Measurements from ENCODE around the gene DAGLB.
"Not testable (repeated sequence)": the region's sequence is repeated elsewhere in the genome, so short reads cannot be mapped to it uniquely, and the experiment has no call there.

Gene DAGLB

GRCh38 chr7:6461946-6462550 lies 14.3 kb upstream of the DAGLB start:
- DNase-seq (ENCODE audit: low read depth in 2 of 2) = no peak

- DNase-seq (ENCODE audit: low read depth in 2 of 2) = no peak
These were observed 13.3 kb upstream of the DAGLB start for GRCh38 chr7:6460990-6461584.

- no peak for DNase-seq (ENCODE audit: low read depth in 2 of 2)
These were observed 12.5 kb upstream of the DAGLB start for GRCh38 chr7:6460303-6460702.

DNA sequence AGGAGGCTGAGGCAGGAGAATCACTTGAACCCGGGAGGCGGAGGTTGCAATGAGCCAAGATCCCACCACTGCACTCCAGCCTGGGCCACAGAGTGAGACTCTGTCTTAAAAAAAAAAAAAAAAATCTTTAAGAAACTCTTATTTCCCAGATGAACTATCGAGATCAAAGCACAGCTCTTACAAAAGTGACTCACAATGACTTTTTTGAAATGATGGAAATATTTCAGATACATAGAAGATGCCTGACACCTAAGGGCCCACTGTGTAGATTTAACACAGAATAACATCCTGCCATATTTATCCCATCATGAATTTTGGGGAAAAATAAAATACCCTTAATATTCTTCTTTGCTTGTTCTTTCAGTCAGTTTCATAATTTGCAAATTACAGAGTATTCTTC lies 10.9 kb upstream of the DAGLB start:
- DNase-seq (ENCODE audit: low read depth in 2 of 2) = not testable (repeated sequence)

DNA sequence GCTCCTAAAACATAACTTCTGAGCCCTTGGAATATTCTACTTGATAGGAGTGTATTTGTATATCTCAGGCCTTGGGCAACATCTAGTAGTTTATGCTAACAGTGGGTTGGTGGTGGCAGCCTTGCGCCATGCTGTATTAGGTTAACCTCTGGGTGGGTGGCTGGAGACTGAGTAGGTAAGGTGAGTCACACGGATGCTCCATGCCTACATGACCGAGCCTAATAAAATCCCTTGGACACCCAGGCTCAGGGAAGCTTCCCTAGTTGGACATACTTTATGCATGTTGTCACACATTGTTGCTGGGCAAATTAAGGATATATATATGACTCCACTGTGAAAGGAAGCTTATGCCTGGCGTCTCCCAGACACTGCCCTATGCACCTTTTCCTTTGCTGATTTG lies 6.0 kb upstream of the DAGLB start:
- DNase-seq (ENCODE audit: low read depth in 2 of 2) = no peak

DNA sequence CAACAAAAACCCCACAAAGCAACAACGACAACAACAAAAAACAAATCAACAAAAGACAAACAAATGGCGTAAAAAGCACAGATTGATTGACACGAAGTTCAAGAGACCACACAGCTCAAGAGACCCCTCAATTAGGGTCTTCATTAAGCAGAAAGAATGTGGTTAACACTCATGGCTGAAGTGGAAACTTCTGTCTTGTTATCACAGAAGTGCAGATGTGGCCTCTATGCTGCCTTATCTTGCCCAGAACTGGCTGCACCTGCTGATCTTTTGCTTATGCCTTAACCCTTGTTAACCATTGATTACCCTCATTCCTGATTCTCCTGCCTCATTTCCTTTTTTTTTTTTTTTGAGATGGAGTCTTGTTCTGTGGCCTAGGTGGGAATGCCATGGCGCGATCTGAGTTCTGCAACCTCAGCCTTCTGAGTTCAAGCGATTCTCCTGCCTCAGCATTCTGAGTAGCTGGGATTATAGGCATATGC lies 3.5 kb upstream of the DAGLB start:
- DNase-seq (ENCODE audit: low read depth in 2 of 2) = no peak

DNA sequence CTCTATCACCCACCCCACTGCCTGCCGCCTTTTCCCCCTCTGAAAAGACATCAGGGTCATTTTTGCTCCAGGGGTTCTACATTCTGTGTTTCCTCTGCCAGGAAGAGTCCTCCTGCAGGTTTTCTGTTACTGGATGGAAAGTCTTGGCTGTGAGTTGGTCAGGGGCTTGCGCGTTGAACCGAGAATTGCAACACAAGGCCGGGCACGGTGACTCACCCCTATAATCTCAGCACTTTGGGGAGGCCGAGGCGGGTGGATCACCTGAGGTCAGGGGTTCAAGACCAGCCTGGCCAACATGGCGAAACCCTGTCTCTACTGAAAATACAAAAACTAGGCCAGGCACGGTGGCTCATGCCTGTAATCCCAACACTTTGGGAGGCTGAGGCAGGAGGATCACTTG lies 2.8 kb upstream of the DAGLB start:
- DNase-seq (ENCODE audit: low read depth in 2 of 2) = not testable (repeated sequence)

GRCh38 chr7:6449884-6450283 lies 2.1 kb upstream of the DAGLB start:
- DNase-seq (ENCODE audit: low read depth in 2 of 2) = not testable (repeated sequence)

GRCh38 chr7:6448943-6449543 lies 1.3 kb upstream of the DAGLB start:
- DNase-seq (ENCODE audit: low read depth in 2 of 2) = no peak

DNA sequence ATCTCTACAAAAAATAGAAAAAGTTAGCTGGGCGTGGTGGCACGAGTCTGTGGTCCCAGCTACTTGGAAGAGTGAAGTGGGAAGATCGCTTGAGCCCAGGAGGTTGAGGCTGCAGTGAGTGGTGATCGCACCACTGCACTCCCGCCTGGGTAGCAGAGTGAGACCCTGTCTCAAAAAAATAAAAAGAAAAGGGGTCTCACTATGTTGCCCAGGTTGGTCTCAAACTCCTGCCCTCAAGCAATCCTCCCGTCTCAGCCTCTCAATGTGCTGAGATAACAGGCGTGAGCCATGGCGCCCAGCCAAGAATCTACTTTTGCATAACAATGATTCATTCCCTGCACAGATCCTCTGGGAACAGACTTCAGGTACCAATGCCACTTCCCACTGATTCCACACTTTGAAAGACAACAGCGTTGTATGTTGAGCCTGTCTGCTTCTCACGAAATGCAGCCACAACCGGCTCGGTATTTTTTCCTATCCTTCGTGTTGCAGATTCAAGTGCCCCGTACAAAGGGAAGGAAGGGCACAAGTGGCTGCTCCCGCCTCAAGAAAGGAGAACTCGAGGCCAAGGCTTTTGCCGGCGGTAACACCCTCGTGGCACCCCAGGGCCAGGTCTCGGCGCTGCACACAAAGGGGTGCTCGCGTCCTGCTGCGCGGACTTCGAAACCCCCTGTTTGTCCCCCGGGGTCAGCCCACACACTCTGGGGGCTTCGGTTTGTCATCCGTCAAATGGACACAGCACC lies 745 bp downstream of the DAGLB start:
- DNase-seq (ENCODE audit: low read depth in 2 of 2) = peak in 1 of 2 donors; percentile 9

GRCh38 chr7:6444516-6445269 lies 3.1 kb downstream of the DAGLB start:
- DNase-seq (ENCODE audit: low read depth in 2 of 2) = no peak

DNA sequence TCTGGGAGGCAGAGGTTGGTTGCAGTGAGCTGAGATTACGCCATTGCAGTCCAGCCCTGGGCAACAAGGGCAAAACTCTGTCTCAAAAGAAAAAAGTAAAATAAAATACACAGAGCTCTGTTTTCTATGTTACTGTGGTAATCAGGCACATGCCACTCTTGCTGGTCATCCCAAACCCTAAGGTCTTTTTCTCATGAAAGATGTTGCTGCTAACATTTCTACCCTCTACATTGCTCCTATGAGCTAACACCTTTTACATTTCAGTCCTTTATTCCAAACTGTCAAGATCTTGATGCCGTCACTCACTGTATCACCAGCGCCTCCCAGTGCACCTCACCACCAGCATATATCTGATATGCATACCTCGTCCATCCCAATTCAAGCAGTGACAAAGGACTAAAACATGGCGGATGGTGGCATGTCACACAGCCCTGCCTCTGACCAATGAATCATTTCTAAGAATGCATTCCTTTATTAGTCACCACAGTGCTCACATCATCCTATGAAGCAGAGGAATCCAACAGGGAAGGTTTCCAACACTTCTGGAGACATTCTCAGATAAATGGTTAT lies 4.3 kb downstream of the DAGLB start:
- DNase-seq (ENCODE audit: low read depth in 2 of 2) = no peak

DNA sequence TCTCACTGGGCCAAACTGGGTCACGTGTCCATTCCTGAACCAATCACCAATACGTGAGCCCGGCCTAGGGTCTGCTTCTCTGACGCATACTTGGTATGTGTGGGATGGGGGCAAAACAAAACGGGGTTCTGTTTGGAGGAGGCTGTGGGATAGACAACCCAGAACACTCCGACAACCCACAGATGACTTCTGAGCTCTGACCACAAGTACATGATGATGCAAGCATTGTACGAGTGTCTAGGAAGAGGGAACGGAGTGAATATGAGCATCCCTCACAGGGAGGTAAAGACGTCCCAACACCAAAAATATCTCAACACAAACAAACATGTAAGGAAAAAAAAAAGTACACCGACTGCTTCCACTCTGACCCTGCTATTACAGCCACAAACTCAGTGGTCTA lies 5.6 kb downstream of the DAGLB start:
- DNase-seq (ENCODE audit: low read depth in 2 of 2) = no peak

DNA sequence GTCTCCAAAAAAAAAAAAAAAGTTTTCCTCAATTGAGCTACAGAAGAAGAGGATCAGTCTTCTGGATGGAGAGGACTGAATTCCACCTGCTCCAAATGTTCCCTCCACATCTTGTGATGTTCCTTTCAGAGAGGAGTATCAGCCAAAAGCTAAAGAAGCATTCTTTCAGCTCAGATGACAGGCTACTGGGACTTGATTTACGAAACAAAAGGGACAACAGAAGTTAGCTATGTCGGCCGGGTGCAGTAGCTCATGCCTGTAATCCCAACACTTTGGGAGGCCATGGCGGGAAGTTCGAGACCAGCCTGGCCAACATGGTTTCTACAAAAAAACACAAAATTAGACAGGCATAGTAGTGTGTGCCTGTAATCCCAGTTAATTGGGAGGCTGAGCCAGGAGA lies 7.4 kb downstream of the DAGLB start:
- DNase-seq (ENCODE audit: low read depth in 2 of 2) = no peak

DNA sequence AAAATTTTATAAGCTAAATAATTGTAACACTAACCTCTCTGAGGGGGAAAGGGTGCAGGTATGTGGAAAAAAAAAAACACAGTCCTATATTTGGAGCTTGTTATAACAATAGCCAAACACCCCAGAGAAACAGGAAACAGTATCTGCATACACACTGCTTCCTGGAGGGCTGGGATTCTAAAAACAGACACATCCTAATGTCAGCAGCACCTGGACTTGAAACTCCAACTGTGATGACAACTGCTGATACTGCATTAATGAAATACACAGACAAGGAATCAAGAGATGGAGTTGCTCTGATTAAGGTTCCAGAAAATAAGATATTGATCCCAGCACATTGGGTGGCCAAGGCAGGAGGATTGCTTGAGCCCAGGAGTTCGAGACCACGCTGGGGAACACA lies 9.3 kb downstream of the DAGLB start:
- DNase-seq (ENCODE audit: low read depth in 2 of 2) = no peak

- no peak for DNase-seq (ENCODE audit: low read depth in 2 of 2)
These were observed 10.5 kb downstream of the DAGLB start for GRCh38 chr7:6437251-6437650.

DNA sequence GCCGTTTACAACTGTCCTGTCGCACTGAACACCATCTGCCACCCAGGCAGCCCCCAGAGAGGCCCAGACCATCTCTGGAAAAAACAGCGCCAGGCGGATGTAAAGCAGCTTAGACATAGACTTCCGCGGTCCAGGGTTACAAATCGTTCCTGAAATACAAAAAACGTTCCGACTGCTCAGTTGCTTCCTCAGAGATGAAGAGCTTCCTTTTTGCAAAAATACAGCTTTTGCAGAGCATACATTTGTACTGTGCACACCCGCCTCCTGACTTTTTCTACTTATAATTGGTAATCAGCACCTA lies 11.4 kb downstream of the DAGLB start:
- no peak for DNase-seq (ENCODE audit: low read depth in 2 of 2)

DNA sequence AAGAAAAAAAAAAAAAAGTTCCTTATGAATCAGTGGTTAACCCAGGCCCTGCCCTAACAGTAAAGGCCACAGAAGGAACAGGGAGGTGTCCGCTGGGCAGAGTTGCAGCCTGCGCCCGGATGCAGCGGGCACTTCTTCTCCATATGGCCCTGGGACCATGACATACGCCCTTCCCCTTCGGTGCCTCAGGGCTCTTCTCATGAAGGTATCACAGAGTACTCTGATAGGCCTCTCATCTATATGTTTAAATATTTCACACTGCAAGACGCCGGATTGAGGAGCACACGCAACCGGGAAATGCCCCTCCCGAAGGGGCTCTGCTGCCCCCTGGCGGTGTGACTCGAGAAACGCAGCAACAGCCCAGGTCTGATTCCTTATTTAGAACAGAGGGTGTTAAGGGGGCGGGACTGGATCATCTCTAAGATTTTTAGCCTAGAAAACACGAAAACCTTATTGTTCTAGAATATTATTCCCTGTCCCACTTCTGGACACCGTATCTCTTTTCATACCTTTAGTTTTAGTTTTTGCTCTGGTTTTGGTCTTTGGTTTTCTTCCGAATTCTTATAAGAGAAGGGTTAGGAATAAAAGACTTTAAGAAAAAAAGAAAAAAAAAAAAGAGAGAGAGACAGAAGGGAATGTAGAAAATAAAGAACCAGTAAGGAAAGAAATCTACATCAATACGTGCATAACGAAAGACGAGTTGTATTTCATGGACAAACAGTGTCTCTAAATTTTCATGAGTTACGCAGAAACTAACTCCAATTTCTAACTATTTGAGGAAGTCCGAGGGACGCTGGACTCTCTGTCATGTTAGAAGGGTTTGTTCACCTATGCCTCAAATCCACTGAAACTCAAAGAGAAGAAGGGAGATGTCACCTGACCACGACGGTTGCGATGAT lies 12.0 kb downstream of the DAGLB start:
- DNase-seq (ENCODE audit: low read depth in 2 of 2) = peak; percentile 85 to 88

- DNase-seq (ENCODE audit: low read depth in 2 of 2) = no peak
These were observed 13.8 kb downstream of the DAGLB start for GRCh38 chr7:6433784-6434615.

GRCh38 chr7:6432781-6433180 lies 15.0 kb downstream of the DAGLB start:
- DNase-seq (ENCODE audit: low read depth in 2 of 2) = no peak

Data from stimulated activated CD4-positive, alpha-beta T cell treated with anti-CD3 and anti-CD28 coated beads, Interleukin-1b, Interleukin-23, amount 100 ng/mL, for 4 hours (primary cell).